GM12891 (cell line): ENCODE results near the gene PF4V1.

Experiments
- PAX5 ChIP-seq: IDR thresholded peaks from 2 replicates; pipeline ENCODE4 v1.6.1; 2011; ENCODE audit warnings: low read length, moderate library complexity, mild to moderate bottlenecking; ENCODE audit not compliant: insufficient read depth, severe bottlenecking
- POLR2A ChIP-seq: IDR thresholded peaks from 2 replicates; pipeline ENCODE4 v1.6.1; 2011; ENCODE audit warnings: low read depth, low read length, control low read depth
- POLR2AphosphoS5 ChIP-seq: IDR thresholded peaks from 2 replicates; pipeline ENCODE4 v1.6.1; 2011; ENCODE audit warnings: low read depth, low read length, control low read depth
- POU2F2 ChIP-seq: IDR thresholded peaks from 2 replicates; pipeline ENCODE4 v1.6.1; 2011; ENCODE audit warnings: low read depth, mild to moderate bottlenecking, control low read depth, low read length, moderate library complexity
- TAF1 ChIP-seq: IDR thresholded peaks from 2 replicates; pipeline ENCODE4 v1.6.1; 2011; ENCODE audit warnings: low read depth, low read length, control low read depth

GRCh38 chr4:73853246-73853704 lies at the start of gene PF4V1:
- TF ChIP-seq POLR2A (no peak), PAX5 (no peak), POLR2AphosphoS5 (no peak), POU2F2 (no peak), TAF1 (no peak)
